ENCODE data around the gene MID1.
"Not testable (repeated sequence)": the region's sequence is repeated elsewhere in the genome, so short reads cannot be mapped to it uniquely, and the experiment has no call there.

MID1 gene

GRCh38 chrX:10591363-10592335, 28.7 kb downstream of the MID1 start:
- ATAC-seq (ENCODE audit: insufficient read depth, low read depth) (no peak), DNase-seq (no peak)
- no peaks in the 10 kb centered on the region for H3K36me3 ChIP-seq (ENCODE audit: insufficient read depth, low read length)
- H3K27ac ChIP-seq (ENCODE audit: low read length) = no peak overlapping the region
- H3K79me2 ChIP-seq (ENCODE audit: insufficient read depth, low read length) = no peaks in the 10 kb centered on the region
- no peaks in the 10 kb centered on the region for H3K9me3 ChIP-seq (ENCODE audit: insufficient read depth, low read length, severe bottlenecking)
- no peak overlapping the region for H3K9ac ChIP-seq (ENCODE audit: low read depth, low read length)
- H3K4me1 ChIP-seq (ENCODE audit: insufficient read depth, low read length) = no peaks in the 10 kb centered on the region
- no peak overlapping the region for H2AFZ ChIP-seq (ENCODE audit: low read depth, low read length)
- H3K4me3 ChIP-seq (ENCODE audit: low read depth in 1 of 2, low read length in 2 of 2) = no peak overlapping the region
- TF ChIP-seq EZH2 (IDR thresholded peaks at IDR 0.05; ENCODE audit: borderline replicate concordance, low read depth, low read length, severe bottlenecking) (no peak), CTCF (IDR thresholded peaks at IDR 0.05; ENCODE audit: borderline replicate concordance, extremely low read depth, low read length, poor library complexity, severe bottlenecking) (no peak)
- H3K27me3 ChIP-seq (ENCODE audit: insufficient read depth, low read length, poor library complexity) = no peaks in the 10 kb centered on the region
- no peak overlapping the region for H3K4me2 ChIP-seq (ENCODE audit: insufficient read depth, low read length)
- no peaks in the 10 kb centered on the region for H4K20me1 ChIP-seq (ENCODE audit: insufficient read depth, low read length)

- not testable (repeated sequence) for H4K20me1 ChIP-seq (ENCODE audit: insufficient read depth, low read length); H3K27me3 ChIP-seq (ENCODE audit: insufficient read depth, low read length, poor library complexity); H3K4me1 ChIP-seq (ENCODE audit: insufficient read depth, low read length); H3K9me3 ChIP-seq (ENCODE audit: insufficient read depth, low read length, severe bottlenecking); H3K27ac ChIP-seq (ENCODE audit: low read length); DNase-seq; ATAC-seq (ENCODE audit: insufficient read depth, low read depth); H2AFZ ChIP-seq (ENCODE audit: low read depth, low read length); H3K9ac ChIP-seq (ENCODE audit: low read depth, low read length); H3K4me3 ChIP-seq (ENCODE audit: low read depth in 1 of 2, low read length in 2 of 2); H3K79me2 ChIP-seq (ENCODE audit: insufficient read depth, low read length); H3K4me2 ChIP-seq (ENCODE audit: insufficient read depth, low read length); H3K36me3 ChIP-seq (ENCODE audit: insufficient read depth, low read length)
Observed at GRCh38 chrX:10589787-10590186, 30.6 kb downstream of the MID1 start.

GRCh38 chrX:10589098-10589497, 31.3 kb downstream of the MID1 start:
- Histone ChIP-seq H3K4me2 (ENCODE audit: insufficient read depth, low read length) (no peak overlapping the region), H3K79me2 (ENCODE audit: insufficient read depth, low read length) (no peaks in the 10 kb centered on the region), H4K20me1 (ENCODE audit: insufficient read depth, low read length) (no peaks in the 10 kb centered on the region), H3K36me3 (ENCODE audit: insufficient read depth, low read length) (no peaks in the 10 kb centered on the region), H2AFZ (ENCODE audit: low read depth, low read length) (no peak overlapping the region), H3K27ac (ENCODE audit: low read length) (no peak overlapping the region), H3K4me3 (ENCODE audit: low read depth in 1 of 2, low read length in 2 of 2) (no peak overlapping the region), H3K27me3 (ENCODE audit: insufficient read depth, low read length, poor library complexity) (no peaks in the 10 kb centered on the region), H3K4me1 (ENCODE audit: insufficient read depth, low read length) (no peaks in the 10 kb centered on the region), H3K9me3 (ENCODE audit: insufficient read depth, low read length, severe bottlenecking) (no peaks in the 10 kb centered on the region), H3K9ac (ENCODE audit: low read depth, low read length) (no peak overlapping the region)
- ATAC-seq (ENCODE audit: insufficient read depth, low read depth) (no peak), DNase-seq (no peak)
- TF ChIP-seq EZH2 (IDR thresholded peaks at IDR 0.05; ENCODE audit: borderline replicate concordance, low read depth, low read length, severe bottlenecking) = no peak
- TF ChIP-seq CTCF (IDR thresholded peaks at IDR 0.05; ENCODE audit: borderline replicate concordance, extremely low read depth, low read length, poor library complexity, severe bottlenecking) = no peak

- H3K9me3 ChIP-seq (ENCODE audit: insufficient read depth, low read length, severe bottlenecking); H3K27me3 ChIP-seq (ENCODE audit: insufficient read depth, low read length, poor library complexity); H3K9ac ChIP-seq (ENCODE audit: low read depth, low read length); ATAC-seq (ENCODE audit: insufficient read depth, low read depth); H3K4me2 ChIP-seq (ENCODE audit: insufficient read depth, low read length); H3K79me2 ChIP-seq (ENCODE audit: insufficient read depth, low read length); H3K4me1 ChIP-seq (ENCODE audit: insufficient read depth, low read length); H3K36me3 ChIP-seq (ENCODE audit: insufficient read depth, low read length); H3K4me3 ChIP-seq (ENCODE audit: low read depth in 1 of 2, low read length in 2 of 2); DNase-seq; H2AFZ ChIP-seq (ENCODE audit: low read depth, low read length); H4K20me1 ChIP-seq (ENCODE audit: insufficient read depth, low read length); H3K27ac ChIP-seq (ENCODE audit: low read length): not testable (repeated sequence)
Observed at GRCh38 chrX:10584882-10585281, 35.5 kb downstream of the MID1 start.
